Hematopoietic multipotent progenitor cell treated with erythropoietin and hydrocortisone succinate and interleukin-3 and kit ligand, for 17 days (in vitro differentiated cells): ENCODE data around the gene RBCK1.
"Not testable (repeated sequence)": the region's sequence is repeated elsewhere in the genome, so short reads cannot be mapped to it uniquely, and the experiment has no call there.

Experiments
- DNase-seq: peaks from one replicate; pipeline ENCODE4 v3.0.0-alpha.2; 2015; ENCODE audit warnings: low spot score

RBCK1 gene

GRCh38 chr20:472889-473292 is 64.8 kb downstream of the RBCK1 start:
- DNase-seq: no peak

- DNase-seq: no peak
Observed at GRCh38 chr20:474581-474980, 66.5 kb downstream of the RBCK1 start.

DNA sequence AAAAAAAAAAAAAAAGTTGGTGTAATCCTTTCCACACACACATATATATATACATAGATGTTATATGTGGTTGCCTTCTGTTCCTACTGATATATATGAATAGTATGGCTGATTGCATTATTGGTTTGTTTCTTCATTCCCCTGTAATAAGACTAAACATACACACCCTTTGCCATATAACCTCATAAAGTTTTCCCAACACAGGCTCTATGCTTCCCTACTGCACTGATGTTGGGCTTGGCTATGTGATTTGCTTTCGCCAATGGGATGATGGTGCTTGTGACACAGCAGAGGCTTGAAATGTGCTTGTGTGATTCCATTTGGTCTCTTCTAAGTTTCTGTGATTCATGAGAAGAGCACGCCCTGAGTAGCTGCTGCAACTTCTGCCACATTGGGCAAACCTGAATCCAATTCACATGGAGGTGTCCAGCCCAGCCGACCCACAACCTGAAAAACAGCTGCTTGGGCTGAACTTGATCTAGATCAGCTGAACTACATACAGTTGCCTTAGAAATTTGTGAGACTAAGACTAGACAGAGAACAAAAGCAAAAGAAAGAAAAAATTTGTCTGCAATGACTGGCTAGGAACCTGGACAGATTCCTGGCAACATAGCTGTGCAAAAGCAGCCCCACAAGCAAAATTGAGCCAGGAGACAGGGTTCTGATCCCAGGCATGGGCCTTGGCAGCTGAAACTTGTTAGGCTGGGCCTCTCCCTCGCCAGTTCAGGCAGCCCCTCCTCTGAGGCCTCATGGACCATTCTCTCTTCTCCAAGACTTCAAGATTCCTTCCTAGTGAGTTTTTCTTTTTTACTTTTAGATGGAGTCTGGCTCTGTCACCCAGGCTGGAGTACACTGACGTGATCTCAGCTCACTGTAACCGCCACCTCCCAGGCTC is 67.6 kb downstream of the RBCK1 start:
- no peak for DNase-seq

DNA sequence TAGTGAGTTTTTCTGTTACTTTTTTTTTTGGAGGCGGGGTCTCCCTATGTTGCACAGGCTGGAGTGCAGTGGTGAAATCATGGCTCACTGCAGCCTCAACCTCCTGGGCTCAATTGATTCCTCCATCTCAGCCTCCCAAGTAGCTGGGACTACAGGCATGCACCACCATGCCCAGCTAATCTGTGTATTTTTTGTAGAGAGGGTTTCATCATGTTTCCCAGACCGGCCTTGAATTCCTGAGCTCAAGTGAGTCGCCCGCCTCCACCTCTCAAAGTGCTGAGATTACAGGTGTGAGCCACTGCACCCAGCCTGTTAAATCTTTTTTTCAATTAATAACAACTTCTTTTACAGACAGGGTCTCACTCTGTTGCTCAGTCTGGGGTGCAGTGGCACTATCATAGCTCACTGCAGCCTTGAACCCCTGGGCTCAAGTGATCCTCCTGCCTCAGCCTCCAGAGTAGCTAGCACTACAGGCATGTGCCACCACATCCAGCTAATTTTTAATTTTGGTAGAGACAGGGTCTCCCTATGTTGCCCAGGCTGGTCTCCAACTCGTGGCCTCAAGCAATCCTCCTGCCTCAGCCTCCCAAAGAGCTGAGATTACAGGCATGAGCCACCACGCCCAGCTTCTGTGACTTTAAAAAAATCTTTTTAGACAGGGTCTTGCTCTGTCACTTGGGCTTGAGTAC is 68.6 kb downstream of the RBCK1 start:
- DNase-seq: not testable (repeated sequence)

DNA sequence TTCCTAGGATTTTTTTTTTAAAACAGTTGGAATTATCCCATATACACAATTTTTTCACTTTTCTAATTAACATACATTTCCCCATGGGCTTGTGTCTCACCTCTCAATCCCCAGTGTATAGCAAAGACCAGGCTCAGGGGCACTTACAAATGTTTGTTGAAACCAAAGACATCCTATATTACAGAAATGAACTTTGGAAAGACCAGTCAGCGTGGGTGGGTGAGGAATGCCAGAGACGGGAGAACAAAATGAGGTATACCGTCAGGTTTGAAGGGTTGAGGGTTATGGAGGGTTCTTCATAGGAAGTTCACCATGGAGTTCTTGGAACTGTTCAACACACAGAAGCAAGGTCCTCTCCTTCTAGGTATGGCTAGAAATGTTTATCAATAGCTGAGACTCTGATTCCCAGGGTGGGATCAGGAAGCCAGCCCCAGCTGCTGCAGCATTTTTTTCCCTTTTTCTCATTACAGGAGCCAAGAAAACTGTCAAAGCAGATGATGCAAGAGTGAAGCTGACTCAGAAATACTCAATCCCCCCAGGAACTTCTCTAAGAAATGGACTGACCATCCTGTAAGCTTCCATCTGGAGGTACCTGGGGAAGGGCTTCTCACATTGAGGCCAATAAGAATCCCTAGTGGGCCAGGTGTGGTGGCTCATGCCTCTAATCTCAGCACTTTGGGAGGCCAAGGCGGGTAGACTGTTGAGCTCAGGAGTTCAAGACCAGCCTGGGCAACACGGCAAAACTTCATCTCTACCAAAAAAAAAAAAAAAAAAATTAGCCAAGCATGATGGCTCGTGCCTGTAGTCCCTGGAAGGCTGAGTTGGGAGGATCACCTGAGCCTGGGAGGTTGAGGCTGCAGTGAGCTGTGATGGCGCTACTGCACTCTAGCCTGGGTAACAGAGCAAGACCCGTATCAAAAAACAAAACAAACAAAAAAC is 70.2 kb downstream of the RBCK1 start:
- no peak for DNase-seq

- DNase-seq: peak; percentile 88
Observed at GRCh38 chr20:478949-479429, 70.9 kb downstream of the RBCK1 start.

DNA sequence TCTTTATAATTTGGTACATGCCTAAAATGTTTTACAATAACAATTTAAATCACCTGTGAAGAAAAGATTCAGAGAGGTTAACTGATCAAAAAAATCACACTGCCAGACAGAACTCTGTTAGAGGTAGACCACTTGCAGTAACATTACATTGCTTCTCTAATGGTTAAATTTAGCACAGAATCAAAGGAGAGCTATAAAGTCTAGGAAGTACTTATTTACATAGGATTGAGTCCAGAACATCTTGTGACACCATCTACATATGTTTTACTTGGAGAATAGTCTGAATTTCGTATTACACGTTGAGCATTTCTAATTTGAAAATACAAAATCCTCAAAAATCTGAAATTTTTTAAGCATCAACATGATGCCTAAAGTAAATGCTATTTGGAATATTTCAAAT is 71.4 kb downstream of the RBCK1 start:
- DNase-seq: no peak

GRCh38 chr20:480044-480443 is 71.9 kb downstream of the RBCK1 start:
- no peak for DNase-seq

GRCh38 chr20:481167-481566 is 73.1 kb downstream of the RBCK1 start:
- DNase-seq: no peak
